Stimulated activated CD4-positive, alpha-beta T cell treated with anti-CD3 and anti-CD28 coated beads, Interleukin-4, amount 100 ng/mL, for 24 hours (primary cell): ENCODE data around the gene PLA2G5.

Experiments
- DNase-seq: peaks from one replicate; pipeline ENCODE4 v3.0.0-alpha.2; 2020

The PLA2G5 gene

DNA sequence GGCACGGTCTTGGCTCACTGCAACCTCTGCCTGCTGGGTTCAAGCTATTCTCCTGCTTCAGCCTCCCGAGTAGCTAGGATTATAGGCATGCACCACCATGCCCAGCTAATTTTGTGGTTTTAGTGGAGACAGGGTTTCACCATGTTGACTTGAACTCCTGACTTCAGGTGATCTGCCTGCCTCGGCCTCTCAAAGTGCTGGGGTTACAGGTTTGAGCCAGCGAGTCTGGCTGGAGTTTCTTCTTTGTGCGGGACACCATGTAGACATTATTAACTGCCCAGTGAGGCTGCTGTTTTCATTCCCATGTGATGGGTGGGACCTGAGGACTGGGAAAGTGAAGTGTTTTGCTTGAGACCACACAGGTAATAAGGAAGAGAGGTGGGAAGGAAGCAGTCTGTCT lies 23.3 kb downstream of the PLA2G5 start:
- DNase-seq: no peak

DNA sequence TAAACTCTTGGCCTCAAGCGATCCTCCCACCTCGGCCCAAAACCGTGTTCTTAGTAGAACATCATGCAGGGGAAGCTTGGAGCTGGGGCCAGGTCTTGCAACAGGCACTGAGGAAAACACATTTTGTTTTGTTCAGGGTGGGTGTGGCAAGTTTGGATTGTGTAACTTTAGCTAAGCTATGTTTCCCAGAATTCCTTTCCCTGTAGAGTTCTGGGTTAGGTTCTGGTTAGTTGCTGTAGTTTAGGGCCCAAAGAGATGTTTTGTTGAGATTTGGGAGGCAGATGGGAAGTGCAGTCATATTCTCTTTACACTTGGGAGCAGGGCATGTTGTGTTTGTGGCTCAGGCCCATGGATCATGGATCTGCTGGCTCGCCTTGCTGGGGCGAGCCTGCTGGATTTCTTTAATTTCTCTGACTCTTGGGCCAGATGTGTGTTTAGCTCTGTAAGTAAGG lies 24.0 kb downstream of the PLA2G5 start:
- DNase-seq: no peak

DNA sequence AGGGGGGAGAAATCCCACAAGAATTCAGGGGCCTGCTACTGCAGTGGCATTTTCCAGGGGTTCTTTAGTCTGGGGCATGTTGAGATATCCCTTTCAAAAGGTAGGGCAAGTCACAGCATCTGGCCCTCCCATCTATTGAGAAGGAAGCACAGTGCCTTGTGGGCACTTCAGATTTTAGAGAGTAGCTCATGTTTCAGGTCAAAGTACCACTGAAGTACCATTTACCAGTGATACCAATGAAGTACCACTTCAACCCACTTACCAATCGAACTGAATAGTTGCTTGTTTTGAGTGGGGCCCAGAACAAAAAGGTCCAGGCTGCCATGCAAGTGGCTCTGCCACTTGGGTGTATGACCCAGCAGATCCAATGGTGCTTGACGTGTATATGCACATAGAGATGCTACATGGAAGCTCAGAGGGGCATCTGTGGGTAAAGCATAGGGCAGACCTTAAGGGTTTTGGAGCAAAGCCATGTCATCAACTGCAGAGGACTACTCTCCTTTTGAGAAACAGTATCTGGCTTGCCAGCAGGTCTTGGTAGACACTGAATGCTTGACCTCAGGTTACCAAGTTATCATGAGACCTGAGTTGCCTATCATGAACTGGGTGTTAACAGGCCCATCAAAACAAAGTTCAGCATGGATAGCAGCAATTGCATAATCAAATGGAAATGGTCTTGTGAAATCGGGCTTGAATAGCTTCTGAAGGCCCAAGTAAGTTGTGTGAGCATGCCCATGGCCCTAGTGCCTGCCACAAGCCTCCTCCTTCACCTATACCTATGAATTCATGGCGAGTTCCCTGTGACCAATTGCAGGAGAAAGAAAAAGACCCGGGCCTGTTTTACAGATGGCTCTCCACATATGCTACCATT lies 25.8 kb downstream of the PLA2G5 start:
- no peak for DNase-seq

DNA sequence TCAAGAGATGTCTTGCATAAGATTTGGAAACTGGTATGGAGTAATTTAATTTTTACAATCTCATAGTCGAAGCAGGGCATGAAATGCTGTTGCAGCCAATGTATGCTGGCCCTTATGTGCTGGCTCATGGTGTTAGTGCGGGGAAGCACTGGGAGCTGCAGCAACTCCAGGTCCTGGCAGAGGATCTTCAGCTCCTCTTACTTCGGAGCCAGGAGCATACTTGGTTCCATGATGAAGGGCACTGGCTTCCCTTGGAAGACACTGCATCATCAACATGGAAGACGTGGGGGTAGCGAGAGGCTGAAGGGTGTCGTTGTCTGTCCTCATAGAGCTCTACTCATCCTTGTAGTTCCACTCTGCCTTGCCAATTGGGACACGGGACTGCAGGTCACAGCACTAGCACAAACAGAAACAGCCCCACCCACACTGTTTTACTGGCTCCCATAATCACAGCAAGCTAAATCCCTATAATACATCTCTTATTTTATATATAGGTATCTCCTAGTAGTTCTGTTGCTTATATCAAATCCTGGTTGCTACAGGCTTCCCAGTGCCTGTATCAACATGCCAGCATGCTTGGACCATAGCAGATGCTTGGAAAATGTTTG lies 26.9 kb downstream of the PLA2G5 start:
- no peak for DNase-seq

DNA sequence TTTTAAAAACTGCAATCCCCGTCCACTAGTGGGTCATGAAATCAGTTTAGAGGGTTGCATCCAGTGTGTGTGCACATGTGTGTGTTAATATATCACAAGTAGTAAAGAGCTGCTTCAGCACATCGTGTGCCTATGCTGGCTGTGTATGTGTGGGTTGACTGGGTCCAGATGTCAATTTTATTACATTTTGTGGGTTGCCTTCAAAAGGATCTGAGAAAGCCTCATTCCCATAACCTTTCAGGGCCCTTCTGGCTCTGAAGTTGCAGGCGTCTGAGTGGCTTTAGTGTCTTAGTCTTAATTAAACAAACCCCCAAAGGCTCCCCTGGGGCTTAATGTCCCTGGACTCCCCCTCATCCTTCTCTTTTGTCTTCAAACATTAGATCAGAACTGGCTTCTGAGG lies 29.5 kb downstream of the PLA2G5 start:
- DNase-seq: no peak

DNA sequence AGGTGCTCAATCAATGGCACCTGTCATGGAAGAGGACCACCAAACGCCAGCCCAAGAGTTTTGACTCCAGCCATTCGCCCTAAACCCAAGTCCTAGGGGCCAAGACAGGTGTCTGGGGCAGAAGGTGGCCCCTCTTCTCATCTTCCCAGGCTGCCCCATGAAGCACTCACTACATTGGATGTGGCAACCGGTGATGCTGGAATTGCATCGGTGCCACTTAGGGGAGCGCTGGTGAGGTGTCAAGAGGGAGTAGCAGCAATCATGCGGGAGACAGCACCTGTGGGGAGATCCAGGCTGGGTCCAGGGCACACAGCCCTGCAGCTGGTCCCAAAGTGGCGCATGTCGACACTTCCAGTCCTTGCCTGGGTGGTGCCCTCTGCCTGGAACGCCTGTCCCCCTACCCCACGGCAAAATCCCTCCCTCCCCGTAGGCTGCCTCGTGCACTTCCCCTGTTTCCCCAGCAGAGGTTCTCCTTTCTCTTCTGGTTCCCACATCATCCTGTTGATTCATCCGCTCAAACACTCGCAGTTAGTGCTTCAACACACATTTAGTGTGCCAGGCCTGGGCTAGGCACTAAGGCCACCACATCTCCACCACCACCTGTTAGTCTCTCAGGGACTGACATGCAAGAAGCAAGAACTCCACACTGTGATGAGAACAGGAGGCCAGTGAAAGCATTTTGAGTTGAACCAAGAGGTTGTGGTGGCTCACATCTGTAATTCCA lies 30.8 kb downstream of the PLA2G5 start:
- DNase-seq: peak; percentile 22

DNA sequence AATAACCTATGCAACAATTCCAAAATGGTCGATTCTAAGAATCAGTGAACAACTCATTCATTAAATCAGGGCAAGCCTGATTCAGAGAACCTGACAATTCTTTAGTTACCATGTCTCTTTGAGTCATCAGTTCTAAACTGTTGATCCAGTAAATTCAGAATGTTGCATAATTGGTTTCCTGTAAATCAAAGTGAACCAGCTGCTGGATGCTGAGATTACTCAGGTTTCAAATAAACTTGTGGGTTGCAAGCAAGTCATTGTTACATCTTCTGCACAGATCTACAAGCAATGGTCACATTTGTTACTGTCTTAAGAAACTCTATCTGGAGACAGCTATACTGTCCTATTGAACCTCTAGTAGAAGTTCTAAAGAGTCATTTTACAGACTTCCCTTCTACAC lies 32.9 kb downstream of the PLA2G5 start:
- no peak for DNase-seq

DNA sequence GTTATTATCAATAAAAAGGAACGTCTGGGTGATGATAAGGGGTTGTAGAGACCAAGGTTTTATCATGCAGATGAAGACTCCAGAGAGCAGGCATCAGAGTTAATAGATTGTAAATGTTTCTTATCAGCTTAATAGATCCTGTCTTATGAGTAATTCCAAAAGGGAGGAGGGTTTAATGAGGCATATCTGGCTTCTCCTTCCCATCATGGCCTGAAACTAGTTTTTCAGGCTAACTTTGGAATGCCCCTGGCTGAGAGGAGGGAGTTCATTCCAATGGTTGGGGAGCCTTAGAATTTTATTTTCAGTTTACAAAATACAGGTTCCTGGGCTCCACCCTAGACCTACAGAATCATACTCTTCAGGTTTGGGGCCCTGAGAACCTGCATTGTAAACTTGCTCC lies 35.9 kb downstream of the PLA2G5 start:
- no peak for DNase-seq

DNA sequence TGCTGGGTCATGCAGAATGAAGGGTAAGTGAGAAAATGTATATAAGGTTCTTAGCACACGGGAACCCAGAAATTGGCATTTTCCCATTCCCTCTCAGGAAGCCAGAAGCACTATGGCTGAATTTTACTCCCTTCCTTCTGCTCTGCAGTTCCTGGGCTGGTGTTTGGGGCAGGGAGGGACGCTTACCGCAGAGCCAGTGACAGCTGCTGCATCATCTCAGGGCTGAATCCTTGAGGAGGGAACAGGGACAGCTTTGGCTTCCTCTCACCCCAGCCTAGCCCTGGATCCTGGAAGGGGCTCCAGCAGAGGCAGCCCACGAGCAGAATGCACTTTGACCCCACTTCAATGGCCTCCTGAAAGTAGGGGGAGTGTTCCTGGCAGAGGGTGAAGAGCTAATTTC lies 37.4 kb downstream of the PLA2G5 start:
- no peak for DNase-seq

DNA sequence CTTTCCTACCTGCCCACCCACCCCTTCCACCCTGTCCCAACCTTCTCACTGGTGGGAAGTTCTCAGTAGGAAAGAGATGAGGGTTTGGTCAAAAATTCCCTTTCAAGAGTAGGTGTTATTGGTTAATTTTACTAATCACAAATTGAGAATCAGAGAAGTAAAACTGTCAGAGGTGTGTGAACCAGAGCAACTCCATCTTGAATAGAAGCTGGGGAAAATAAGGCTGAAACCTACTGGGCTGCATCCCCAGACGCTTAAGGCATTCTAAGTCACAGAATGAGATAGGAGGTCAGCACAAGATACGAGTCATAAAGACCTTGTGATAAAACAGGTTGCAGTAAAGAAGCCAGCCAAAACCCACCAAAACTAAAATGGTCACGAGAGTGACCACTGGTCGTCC lies 37.8 kb downstream of the PLA2G5 start:
- no peak for DNase-seq

DNA sequence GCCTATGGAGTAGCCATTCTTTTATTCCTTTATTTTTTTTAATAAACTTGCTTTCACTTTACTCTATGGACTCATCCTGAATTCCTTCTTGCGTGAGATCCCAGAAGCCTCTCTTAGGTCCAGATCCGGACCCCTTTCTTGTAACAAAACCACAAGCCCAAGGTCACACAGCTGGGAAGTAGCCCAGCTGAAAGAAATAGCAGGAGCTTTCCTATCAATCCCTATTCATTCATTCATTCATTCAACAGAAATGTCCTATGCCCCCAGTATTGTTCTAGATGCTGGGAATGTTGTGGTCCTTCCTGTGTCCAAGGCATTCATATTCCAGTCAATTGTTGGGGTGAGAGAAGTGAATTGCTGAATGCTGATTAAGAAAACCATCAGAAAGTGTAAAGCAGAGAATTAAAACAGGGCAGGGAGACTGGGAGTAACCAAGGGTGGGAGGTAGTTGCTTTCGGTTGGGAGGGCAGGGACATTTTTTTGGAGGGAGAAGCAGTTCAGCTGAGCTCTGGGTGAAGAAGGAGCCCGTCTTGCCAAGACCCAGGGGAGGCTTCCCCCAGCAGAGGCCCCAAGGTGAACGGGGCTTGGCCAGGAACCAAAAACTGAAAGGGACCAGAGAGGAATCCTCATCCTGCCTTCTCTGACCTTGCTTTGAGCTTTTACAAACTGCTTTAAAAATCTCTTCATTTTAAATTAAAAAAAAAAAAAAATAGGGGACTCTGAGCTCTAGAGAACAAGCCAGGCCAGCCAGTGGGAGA lies 38.6 kb downstream of the PLA2G5 start:
- DNase-seq: no peak

DNA sequence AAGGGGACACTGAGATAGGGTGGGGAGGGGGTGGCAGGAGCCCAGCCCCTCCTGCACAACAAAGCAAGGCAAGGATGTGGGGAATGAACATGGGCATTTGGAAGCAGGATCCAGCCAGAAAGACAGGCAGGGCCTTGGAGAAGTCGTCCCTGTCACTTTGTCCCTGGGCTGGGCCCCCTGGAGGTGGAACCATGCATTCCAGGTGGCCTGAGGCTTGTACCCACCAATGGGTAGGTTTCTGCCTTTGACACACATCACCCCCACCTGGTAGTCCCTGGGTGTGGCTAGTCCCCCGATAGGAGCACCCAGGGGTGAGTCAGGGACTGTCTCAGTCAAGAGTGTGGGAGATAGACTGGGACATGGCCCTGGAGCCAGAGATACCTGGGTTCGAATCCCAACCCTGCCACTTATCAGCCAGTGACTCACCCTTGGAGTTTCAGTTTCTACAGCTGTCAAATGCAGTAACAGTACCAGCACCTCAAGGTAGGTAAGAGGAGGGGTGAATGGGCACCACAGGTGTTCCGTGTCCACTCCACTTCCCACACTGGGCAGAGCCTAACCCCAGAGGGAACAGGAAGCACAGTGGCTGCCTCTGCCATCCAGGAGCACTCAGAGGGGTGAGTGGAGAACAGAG lies 39.3 kb downstream of the PLA2G5 start:
- DNase-seq: no peak

DNA sequence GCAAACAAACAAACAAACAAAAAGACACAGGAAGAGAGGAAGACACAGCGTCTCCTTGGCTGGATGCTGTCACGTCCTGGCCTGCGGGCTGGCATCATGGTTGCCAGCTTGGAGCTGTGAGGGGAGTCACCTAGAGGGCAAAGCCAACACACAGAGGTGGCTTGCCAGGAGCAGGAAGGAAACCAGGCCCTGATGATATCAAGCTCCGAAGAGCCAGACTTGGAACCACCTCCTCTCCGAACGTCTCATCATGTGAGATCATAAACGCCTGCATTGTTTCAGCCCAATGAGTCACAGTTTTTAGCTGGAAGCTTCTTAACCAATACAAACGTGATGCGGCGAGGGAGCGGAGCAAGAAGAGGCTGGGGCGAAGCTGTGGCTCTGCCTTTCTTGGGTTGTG lies 40.7 kb downstream of the PLA2G5 start:
- no peak for DNase-seq

DNA sequence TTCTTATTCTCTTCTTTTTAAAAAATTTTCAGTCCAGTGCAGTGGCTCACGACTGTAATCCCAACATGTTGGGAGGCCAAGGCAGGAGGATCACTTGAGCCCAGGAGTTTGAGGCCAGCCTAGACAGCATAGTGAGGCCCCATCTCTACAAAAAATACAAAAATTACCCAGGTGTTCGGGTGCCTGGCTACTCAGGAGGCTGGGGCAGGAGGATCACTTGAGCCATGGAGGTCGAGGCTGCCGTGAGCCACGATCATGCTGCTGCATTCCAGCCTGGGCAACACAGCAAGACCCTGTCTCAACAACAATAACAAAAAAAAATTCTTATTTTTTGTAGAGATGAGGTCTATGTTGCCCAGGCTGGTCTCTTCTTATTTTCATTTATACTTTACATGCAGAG lies 41.5 kb downstream of the PLA2G5 start:
- DNase-seq: no peak

DNA sequence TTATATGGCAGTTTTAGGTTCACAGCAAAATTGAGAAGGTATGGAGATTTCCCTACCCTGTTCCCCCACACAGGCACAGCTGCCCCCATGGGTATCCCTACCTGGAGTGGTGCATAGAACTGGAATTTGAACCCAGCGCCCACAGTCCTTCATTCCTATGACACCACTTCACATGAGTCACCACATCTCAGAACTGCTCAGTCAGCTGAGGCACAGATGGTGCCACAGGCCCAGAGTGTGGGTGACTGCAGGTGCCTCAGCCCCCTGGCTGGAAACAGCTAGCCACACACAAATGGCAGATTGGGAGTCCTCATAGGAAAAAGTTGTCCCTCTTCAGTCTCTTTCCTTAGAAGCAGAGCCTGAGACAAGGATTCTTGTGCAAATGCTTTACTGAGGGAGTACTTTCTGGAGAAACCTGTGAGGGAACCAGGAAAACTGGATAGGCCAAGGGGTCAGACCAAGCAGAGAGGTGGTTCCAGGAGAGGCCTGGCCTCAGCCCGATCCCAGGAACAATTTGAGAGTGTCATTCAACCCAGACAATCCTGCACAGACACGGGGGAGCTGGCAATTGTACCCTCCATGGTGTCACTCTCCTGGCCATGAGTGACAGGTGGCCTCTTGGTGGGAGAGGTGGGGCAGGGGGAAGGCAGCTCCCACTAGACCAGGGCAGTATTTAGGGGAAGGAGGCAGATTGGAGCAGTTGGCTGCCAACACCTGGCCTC lies 42.4 kb downstream of the PLA2G5 start:
- no peak for DNase-seq

DNA sequence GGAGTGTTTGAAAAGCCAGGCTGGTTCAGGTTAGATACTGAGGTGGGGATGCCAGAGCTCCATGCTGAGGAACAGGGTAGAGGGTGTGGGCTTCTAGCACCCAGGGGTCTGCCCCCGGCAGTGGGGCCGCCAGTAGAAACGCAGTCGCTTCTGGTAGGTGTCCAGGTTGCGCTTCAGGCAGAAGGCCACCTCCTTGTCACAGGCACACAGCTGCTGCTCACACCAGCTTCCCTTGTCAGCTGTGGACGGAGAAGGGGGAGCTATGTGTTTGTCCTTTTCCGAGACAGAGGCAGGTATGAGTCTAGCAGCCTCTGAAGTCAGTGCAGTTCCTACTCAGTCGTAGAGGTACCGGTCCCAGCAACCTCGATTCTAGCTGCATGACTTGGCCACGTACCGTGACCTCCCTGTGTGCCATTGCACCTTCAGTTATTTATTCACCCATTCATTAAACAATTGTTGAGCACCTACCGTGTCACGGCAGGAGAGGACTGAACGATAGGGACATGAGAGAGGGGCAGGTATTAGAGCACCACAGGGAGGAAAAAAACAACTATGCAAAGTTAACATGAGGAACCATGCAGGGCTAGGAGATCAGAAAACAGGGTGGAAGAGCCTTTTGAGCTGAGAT lies 44.1 kb downstream of the PLA2G5 start:
- DNase-seq: no peak

DNA sequence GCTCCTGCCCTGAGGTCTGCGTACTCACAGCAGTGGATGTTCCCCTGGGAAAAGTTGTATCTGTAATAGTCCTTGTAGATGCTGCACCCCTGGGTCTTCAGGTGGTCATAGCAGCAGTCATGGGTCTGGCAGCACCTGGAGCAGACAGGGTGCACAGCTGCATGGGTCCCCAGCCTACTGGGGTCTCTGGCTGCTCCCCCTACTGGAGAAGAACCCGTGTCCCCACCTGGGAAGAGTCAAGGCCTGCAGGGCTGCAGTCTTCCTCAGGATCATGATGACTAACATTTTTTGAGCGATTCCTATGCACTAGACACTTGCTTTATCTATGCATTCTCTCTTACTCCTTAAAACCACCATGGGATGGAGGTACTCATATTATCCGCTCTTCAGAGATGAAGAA lies 45.5 kb downstream of the PLA2G5 start:
- DNase-seq: no peak

DNA sequence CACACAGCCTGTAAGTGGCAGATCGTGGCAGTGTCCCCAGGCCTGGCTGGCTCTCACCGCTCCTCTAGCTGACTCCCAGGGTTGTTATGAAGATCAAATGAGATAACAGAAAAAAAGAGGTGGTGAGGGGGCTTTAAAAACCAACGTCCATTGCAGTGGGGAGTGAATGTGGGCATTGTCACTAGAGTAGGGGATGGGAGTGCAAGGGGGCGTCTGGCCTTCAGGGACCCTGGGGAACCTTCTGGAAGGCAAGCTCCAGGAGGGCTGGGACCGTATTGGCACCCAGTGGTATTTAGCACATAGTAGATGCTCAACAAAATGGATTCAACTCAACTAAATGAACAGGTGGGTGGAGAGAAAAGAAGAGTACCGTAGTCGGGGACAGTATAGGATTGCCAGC lies 45.9 kb downstream of the PLA2G5 start:
- no peak for DNase-seq

DNA sequence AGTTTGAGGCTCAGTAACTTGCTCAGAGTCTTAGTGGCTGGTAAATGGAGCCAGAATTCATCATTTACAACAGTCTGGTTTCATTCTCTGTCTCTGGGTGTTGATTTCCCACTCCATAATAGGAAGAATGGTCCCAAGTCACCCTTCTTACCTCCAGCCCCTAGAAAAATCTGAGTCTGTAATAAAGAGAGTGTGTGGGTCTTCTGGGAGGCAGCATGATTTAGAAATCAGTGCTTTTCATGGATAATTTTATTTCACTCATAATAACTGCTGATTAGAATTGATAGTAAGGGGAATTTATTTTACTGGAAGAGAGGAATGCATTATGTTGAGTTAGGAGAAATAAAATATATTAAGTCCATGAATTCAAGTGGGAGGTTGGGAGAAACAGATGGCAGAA lies 47.2 kb downstream of the PLA2G5 start:
- no peak for DNase-seq

DNA sequence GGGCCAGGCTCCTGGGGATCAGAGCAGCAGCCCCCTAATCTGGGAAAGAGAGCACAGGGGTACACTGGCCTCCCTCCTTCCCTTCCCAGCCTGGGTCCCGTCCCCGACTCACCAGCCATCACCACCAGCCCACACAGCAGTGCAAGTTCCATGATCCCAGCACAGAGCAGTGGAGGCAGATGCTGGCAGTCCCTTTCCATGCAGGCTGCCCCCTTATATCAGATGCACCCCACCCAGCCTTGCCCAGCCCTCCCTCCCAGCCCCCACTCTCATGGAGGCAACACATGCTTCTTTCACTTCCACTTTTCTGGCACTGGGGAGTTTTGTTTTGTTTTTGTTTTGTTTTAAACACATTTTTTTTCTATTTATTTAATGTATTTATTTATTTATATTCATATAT lies 49.4 kb downstream of the PLA2G5 start, which contains the start of gene PLA2G2D:
Gene PLA2G2D, minus strand, starts transcription at position 190 of the 400 bp plus-strand sequence. Its CDS starts 38 bp downstream, at position 152.
- DNase-seq: no peak

DNA sequence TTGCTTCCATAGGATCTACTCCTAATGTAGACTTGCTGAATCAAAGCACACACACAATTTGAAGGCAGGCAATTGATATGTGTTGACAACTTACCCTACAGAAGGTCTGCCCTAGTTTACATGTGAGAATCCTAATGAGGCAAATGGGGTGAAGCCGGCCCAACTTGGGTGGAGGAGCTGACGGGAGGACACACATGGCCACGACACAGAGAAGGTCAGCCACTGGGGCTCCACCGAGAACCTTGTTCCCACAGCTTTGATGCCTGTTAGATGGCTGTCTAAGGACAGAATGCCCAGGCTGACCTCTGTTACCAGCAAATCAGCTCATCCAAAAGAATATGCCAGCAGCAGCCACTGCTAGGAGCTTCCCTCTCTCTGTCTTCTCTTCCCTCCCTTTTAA lies 50.8 kb downstream of the PLA2G5 start:
- no peak for DNase-seq
